ENCODE measurements around the gene DUOX2. TPM values are rescaled to one million over a fixed set of nuclear protein-coding genes. Genes with fewer than 3 reads are reported as not detected.
"Not testable (repeated sequence)": the region's sequence is repeated elsewhere in the genome, so short reads cannot be mapped to it uniquely, and the experiment has no call there.

The DUOX2 gene
- total RNA-seq, 1 experiment from 2014 or later: not detected

- DNase-seq, H3K9me3 ChIP-seq, H3K36me3 ChIP-seq, H3K4me3 ChIP-seq, H3K27me3 ChIP-seq: not testable (repeated sequence)
Measured at GRCh38 chr15:45073602-45074001, 40.4 kb downstream of the DUOX2 start.

GRCh38 chr15:45069942-45070360 lies 44.0 kb downstream of the DUOX2 start:
- not testable (repeated sequence) for H3K9me3 ChIP-seq, H3K4me3 ChIP-seq, DNase-seq, H3K27me3 ChIP-seq
- H3K36me3 ChIP-seq: peaks cover 14% of the 10 kb centered on the region

GRCh38 chr15:45064386-45064785 lies 49.6 kb downstream of the DUOX2 start:
- Histone ChIP-seq H3K27me3 (no peaks in the 10 kb centered on the region), H3K4me3 (no peak overlapping the region), H3K9me3 (no peaks in the 10 kb centered on the region), H3K36me3 (peaks cover 14% of the 10 kb centered on the region)
- DNase-seq: no peak

DNA sequence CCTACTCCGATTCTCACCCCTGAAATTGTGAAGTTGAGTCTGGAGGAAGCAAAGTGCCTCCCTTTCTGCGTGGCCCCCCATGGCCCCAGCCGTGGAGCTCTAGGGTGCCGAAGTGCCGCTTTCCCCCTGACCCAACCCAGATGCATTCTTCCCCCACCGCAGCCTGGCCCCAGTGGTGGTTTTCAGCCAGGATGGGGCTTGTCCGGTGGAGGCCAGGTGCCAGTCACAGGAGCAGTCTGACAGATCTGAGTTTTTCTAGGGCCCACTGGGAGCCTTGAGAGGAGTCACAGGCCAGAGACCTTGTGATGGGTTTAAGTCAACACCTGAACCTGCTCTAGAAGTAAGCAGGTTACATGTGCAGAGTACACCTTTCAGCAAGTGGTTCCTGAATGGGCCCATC lies 51.7 kb downstream of the DUOX2 start:
- not testable (repeated sequence) for H3K27me3 ChIP-seq, DNase-seq, H3K9me3 ChIP-seq, H3K4me3 ChIP-seq
- peaks cover 12% of the 10 kb centered on the region for H3K36me3 ChIP-seq

GRCh38 chr15:45058690-45059675 lies 55.0 kb downstream of the DUOX2 start:
- DNase-seq, H3K36me3 ChIP-seq, H3K4me3 ChIP-seq, H3K27me3 ChIP-seq, H3K9me3 ChIP-seq: not testable (repeated sequence)

DNA sequence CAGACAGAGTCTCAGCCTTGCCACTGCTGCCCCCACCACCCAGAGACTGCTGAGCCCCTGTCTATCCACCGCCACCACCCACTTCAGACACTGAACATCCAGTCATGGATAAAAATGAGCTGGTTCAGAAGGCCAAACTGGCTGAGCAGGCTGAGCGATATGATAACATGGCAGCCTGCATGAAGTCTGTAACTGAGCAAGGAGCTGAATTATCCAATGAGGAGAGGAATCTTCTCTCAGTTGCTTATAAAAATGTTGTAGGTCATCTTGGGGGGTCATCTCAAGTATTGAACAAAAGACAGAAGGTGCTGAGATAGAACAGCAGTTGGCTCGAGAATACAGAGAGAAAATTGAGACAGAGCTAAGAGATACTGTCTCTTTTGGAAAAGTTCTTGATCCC lies 61.3 kb downstream of the DUOX2 start:
- not testable (repeated sequence) for DNase-seq, H3K4me3 ChIP-seq, H3K27me3 ChIP-seq, H3K9me3 ChIP-seq
- H3K36me3 ChIP-seq: peaks cover 27% of the 10 kb centered on the region

GRCh38 chr15:45050587-45050986 lies 63.4 kb downstream of the DUOX2 start:
- Histone ChIP-seq H3K36me3 (peaks cover 32% of the 10 kb centered on the region), H3K9me3 (0 out of 2 replicates have a peak, but pooled peaks cover 2% of the 10 kb centered on the region), H3K4me3 (no peak overlapping the region), H3K27me3 (no peaks in the 10 kb centered on the region)
- no peak for DNase-seq

DNA sequence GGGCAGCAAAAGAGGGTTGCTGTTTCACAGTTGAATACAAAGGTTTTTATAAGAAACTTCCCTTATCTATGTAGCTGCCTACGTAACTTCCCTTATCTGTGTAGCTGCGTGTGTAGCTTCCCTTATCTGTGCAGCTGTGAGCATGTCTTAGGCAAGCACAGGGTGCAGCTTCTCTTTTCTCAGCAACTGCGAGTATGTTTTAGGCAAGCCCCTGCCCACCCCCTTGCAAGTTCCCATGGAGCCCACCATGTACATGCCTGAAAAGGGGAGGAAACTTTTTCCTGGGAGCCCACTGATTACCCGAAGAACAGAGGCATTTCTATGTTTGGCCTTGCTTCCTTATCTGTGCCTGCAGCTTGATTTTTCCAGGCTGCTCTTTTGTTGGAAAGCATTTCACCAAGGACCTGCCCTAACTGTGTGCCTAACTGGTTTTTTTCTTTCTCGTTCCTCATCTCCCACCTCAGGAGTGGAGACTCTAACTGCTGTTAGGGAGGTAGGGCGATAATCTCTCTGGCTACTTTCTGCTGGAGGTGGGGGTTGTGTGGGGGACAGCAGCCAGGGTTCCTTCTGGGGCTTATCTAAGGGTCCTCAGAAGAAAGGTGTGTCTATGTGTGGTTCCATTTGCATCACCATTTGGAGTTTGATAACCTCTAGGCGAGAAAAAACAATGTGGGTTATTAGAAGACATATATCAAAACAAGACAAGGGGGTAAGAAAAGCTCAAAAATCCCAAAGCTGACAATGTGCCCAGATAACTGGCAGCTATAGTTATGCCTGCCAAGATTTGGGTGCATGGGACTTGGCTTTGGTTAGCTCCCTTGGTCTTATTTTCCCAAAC lies 65.0 kb downstream of the DUOX2 start:
- Histone ChIP-seq H3K36me3 (peaks cover 32% of the 10 kb centered on the region), H3K9me3 (no peaks in the 10 kb centered on the region), H3K4me3 (no peak overlapping the region), H3K27me3 (no peaks in the 10 kb centered on the region)
- no peak for DNase-seq

- not testable (repeated sequence) for DNase-seq, H3K9me3 ChIP-seq, H3K4me3 ChIP-seq, H3K27me3 ChIP-seq
- H3K36me3 ChIP-seq: peaks cover 32% of the 10 kb centered on the region
Measured at GRCh38 chr15:45048449-45048793, 65.6 kb downstream of the DUOX2 start.

- not testable (repeated sequence) for H3K4me3 ChIP-seq, H3K36me3 ChIP-seq, H3K27me3 ChIP-seq, DNase-seq, H3K9me3 ChIP-seq
Measured at GRCh38 chr15:45044270-45044669, 69.7 kb downstream of the DUOX2 start.

GRCh38 chr15:45042859-45043258 lies 71.1 kb downstream of the DUOX2 start:
- H3K4me3 ChIP-seq, H3K9me3 ChIP-seq, H3K36me3 ChIP-seq, H3K27me3 ChIP-seq, DNase-seq: not testable (repeated sequence)

Other genes starting within 250 kb of the DUOX2 start
- gene TERB2, start 157.5 kb downstream of the DUOX2 start, total RNA-seq (2014; rRNA removed; shearing (Covaris generic); ENCODE audit: low replicate concordance): not detected in 2 replicates
- 25.8 and 39.1 TPM in 2 replicates for gene SORD, start 91.0 kb downstream of the DUOX2 start, total RNA-seq (2014; rRNA removed; shearing (Covaris generic); ENCODE audit: low replicate concordance)
- gene DUOXA2, start 154 bp upstream of the DUOX2 start, total RNA-seq (2014; rRNA removed; shearing (Covaris generic); ENCODE audit: low replicate concordance): not detected in 2 replicates
- gene DUOXA1, start 15.7 kb upstream of the DUOX2 start, total RNA-seq (2014; rRNA removed; shearing (Covaris generic); ENCODE audit: low replicate concordance): not detected in 2 replicates
- not detected in 2 replicates for gene DUOX1, start 15.8 kb upstream of the DUOX2 start, total RNA-seq (2014; rRNA removed; shearing (Covaris generic); ENCODE audit: low replicate concordance)
- 0.33 TPM in 1 of 2 replicates, not detected in the other for gene SHF, start 73.8 kb upstream of the DUOX2 start, total RNA-seq (2014; rRNA removed; shearing (Covaris generic); ENCODE audit: low replicate concordance)
- not detected in 2 replicates for gene SLC28A2, start 138.1 kb upstream of the DUOX2 start, total RNA-seq (2014; rRNA removed; shearing (Covaris generic); ENCODE audit: low replicate concordance)